MM.1S (cell line): ENCODE results near the gene TRDN.

Experiments
- CTCF ChIP-seq: fragments of 300-600 bp; sonication (generic); IDR thresholded peaks from 2 replicates; pipeline ENCODE4 v1.5.1; 2016; ENCODE audit warnings: antibody characterized with exemption, low read length, mixed read lengths
- EZH2phosphoT487 ChIP-seq: fragments of 300-600 bp; sonication (generic); IDR thresholded peaks from 2 replicates; pipeline ENCODE4 v1.6.1; 2018; ENCODE audit warnings: antibody characterized with exemption, low read length

GRCh38 chr6:123529843-123530242 is 106.9 kb downstream of the TRDN start:
- no peak for TF ChIP-seq CTCF
- no peak for TF ChIP-seq EZH2phosphoT487
